Tibial nerve (tissue), 4 donors: ENCODE measurements around the gene GPR183. TPM values are rescaled to one million over a fixed set of nuclear protein-coding genes. Genes with fewer than 3 reads are reported as not detected.

ENCODE experiments used
- DNase-seq, 2 donors: peaks; one replicate each; pipeline ENCODE4 v3.0.0-alpha.2; 2019; ENCODE audit warnings: low spot score in 2 of 2
- H3K27ac ChIP-seq, 4 donors: fragments of 200-600 bp; sonication (generic) in 3 of 4; one replicate each; pipeline ENCODE4 v1.5.1; 2017 to 2019; ENCODE audit warnings: mild to moderate bottlenecking in 1 of 4
- H3K27me3 ChIP-seq, 2 donors: fragments of 200-600 bp; sonication (generic) in 1 of 2; one replicate each; pipeline versions ENCODE4 v1.5.1 to v1.6.0; 2017 to 2019
- H3K36me3 ChIP-seq, 3 donors: fragments of 200-600 bp; sonication (generic); one replicate each; pipeline ENCODE4 v1.5.1; 2018 to 2019
- H3K4me1 ChIP-seq, 4 donors: fragments of 200-600 bp; sonication (generic) in 3 of 4; one replicate each; pipeline ENCODE4 v1.5.1; 2017 to 2019
- H3K4me3 ChIP-seq, 4 donors: fragments of 200-600 bp; sonication (generic) in 3 of 4; one replicate each; pipeline ENCODE4 v1.5.1; 2017 to 2019; ENCODE audit warnings: mild to moderate bottlenecking in 1 of 4, moderate library complexity in 1 of 4
- H3K9me3 ChIP-seq, 4 donors: fragments of 200-600 bp; sonication (generic) in 3 of 4; one replicate each; pipeline ENCODE4 v1.5.1; 2017 to 2019
- CTCF ChIP-seq, 5 experiments: fragments of 200-600 bp in 3 of 5; fragments of 450-650 bp in 2 of 5; sonication (generic) in 3 of 5; IDR thresholded peaks; one replicate each; pipeline ENCODE4 v1.5.1; 2016 to 2019; ENCODE audit warnings: antibody characterized with exemption in 5 of 5, mild to moderate bottlenecking in 3 of 5, moderate library complexity in 2 of 5
- EP300 ChIP-seq, 2 donors: sonication (generic); formaldehyde crosslinking; IDR thresholded peaks; one replicate each; pipeline ENCODE4 v1.6.1; 2017; ENCODE audit warnings: antibody characterized with exemption in 2 of 2, mild to moderate bottlenecking in 1 of 2
- POLR2A ChIP-seq, 2 donors: fragments of 450-650 bp; IDR thresholded peaks; one replicate each; pipeline ENCODE4 v1.6.1; 2017; ENCODE audit warnings: antibody characterized with exemption in 2 of 2, mild to moderate bottlenecking in 2 of 2, moderate library complexity in 2 of 2
- WGBS, 2 donors: methylation state at CpG; one replicate each; pipeline ENCODE4 v1.1.5; 2018; 5-methylcytosine and 5-hydroxymethylcytosine counted together
- total RNA-seq, 4 donors: library from RNA; depleted of rRNA; stranded (reverse); fragments of >200 nt; gene quantifications; one replicate each; pipeline ENCODE4 v1.1.0, GENCODE V29; 2016

Gene GPR183
- total RNA-seq, 4 donors from 2014 or later: 6.3 to 20.4 (median 13.1) TPM

GRCh38 chr13:99287551-99287950 lies 19.6 kb downstream of the GPR183 start:
- WGBS, 2 donors: 74 to 83% methylated on average over 4 of the region's 4 CpGs
- Histone ChIP-seq H3K27ac (peak overlapping the region in 1 of 4 donors; percentile 32), H3K27me3 (no peaks in the 10 kb centered on the region), H3K9me3 (no peaks in the 10 kb centered on the region), H3K36me3 (no peaks in the 10 kb centered on the region), H3K4me1 (peaks cover 0 to 35% (median 23%) of the 10 kb centered on the region in 4 donors), H3K4me3 (no peak overlapping the region)
- TF ChIP-seq POLR2A (IDR thresholded peaks at IDR 0.05): no peak
- no peak for TF ChIP-seq CTCF (IDR thresholded peaks at IDR 0.05)
- no peak for TF ChIP-seq EP300 (IDR thresholded peaks at IDR 0.05)
- DNase-seq: no peak

GRCh38 chr13:99285432-99286182 lies 21.6 kb downstream of the GPR183 start:
- peaks cover 0 to 48% (median 30%) of the 10 kb centered on the region in 4 donors for H3K4me1 ChIP-seq
- H3K27me3 ChIP-seq: no peaks in the 10 kb centered on the region
- no peak for DNase-seq
- no peak overlapping the region for H3K4me3 ChIP-seq
- H3K9me3 ChIP-seq: no peaks in the 10 kb centered on the region
- TF ChIP-seq CTCF (IDR thresholded peaks at IDR 0.05) (no peak), POLR2A (IDR thresholded peaks at IDR 0.05) (no peak), EP300 (IDR thresholded peaks at IDR 0.05) (no peak)
- peak overlapping the region in 2 of 4 donors; percentile 31 to 36 for H3K27ac ChIP-seq
- WGBS, 2 donors: 67 to 70% methylated on average over 10 of the region's 10 CpGs
- H3K36me3 ChIP-seq: no peaks in the 10 kb centered on the region

- DNase-seq: no peak
- TF ChIP-seq EP300 (IDR thresholded peaks at IDR 0.05) (no peak), POLR2A (IDR thresholded peaks at IDR 0.05) (no peak)
- Histone ChIP-seq H3K27me3 (no peaks in the 10 kb centered on the region), H3K9me3 (no peaks in the 10 kb centered on the region), H3K36me3 (no peaks in the 10 kb centered on the region), H3K4me1 (peaks cover 0 to 50% (median 23%) of the 10 kb centered on the region in 4 donors), H3K27ac (peak overlapping the region in 3 of 4 donors; percentile 50 to 84 (median 76)), H3K4me3 (no peak overlapping the region)
- 42 to 61% methylated on average over 1 of the region's 1 CpG for WGBS, 2 donors
Measured at GRCh38 chr13:99282264-99283231, 24.7 kb downstream of the GPR183 start.

GRCh38 chr13:99281811-99282263 lies 25.4 kb downstream of the GPR183 start:
- Histone ChIP-seq H3K36me3 (peaks cover 0 to 1% (median 0%) of the 10 kb centered on the region in 3 donors), H3K27me3 (no peaks in the 10 kb centered on the region), H3K9me3 (no peaks in the 10 kb centered on the region), H3K27ac (peak overlapping the region in 3 of 4 donors; percentile 50 to 84 (median 76)), H3K4me3 (peak overlapping the region in 1 of 4 donors; percentile 2), H3K4me1 (peaks cover 0 to 49% (median 21%) of the 10 kb centered on the region in 4 donors)
- peak; percentile 70 to 76 for DNase-seq
- 66 to 71% methylated on average over 5 of the region's 5 CpGs for WGBS, 2 donors
- TF ChIP-seq EP300 (IDR thresholded peaks at IDR 0.05) (peak; percentile 65 to 92), CTCF (IDR thresholded peaks at IDR 0.05) (no peak), POLR2A (IDR thresholded peaks at IDR 0.05) (peak in 1 of 2 donors; percentile 11)

GRCh38 chr13:99280166-99280565 lies 27.0 kb downstream of the GPR183 start:
- H3K36me3 ChIP-seq: peaks cover 0 to 7% (median 0%) of the 10 kb centered on the region in 3 donors
- no peak for DNase-seq
- 84 to 88% methylated on average over 3 of the region's 3 CpGs for WGBS, 2 donors
- peaks cover 0 to 34% (median 12%) of the 10 kb centered on the region in 4 donors for H3K4me1 ChIP-seq
- H3K27ac ChIP-seq: peak overlapping the region in 2 of 4 donors; percentile 76 to 84
- TF ChIP-seq CTCF (IDR thresholded peaks at IDR 0.05) (no peak), EP300 (IDR thresholded peaks at IDR 0.05) (peak in 1 of 2 donors; percentile 65), POLR2A (IDR thresholded peaks at IDR 0.05) (no peak)
- no peaks in the 10 kb centered on the region for H3K9me3 ChIP-seq
- H3K4me3 ChIP-seq: no peak overlapping the region
- no peaks in the 10 kb centered on the region for H3K27me3 ChIP-seq
